Thyroid gland (tissue), 4 donors: Measurements from ENCODE around the gene TMEM117. TPM values are rescaled to one million over a fixed set of nuclear protein-coding genes. Genes with fewer than 3 reads are reported as not detected.

Source experiments
- DNase-seq, 2 donors: peaks; one replicate each; pipeline ENCODE4 v3.0.0-alpha.2; 2019
- H3K27ac ChIP-seq, 3 donors: fragments of 200-600 bp; sonication (generic); 1 replicate in 2 of 3; 2 replicates in 1 of 3; pipeline ENCODE4 v1.5.1; 2016 to 2019; ENCODE audit warnings: mild to moderate bottlenecking in 1 of 3, moderate library complexity in 1 of 3
- H3K27me3 ChIP-seq: fragments of 200-600 bp; sonication (generic); one replicate; pipeline ENCODE4 v1.5.1; 2019
- H3K36me3 ChIP-seq, 2 donors: fragments of 200-600 bp; sonication (generic); one replicate each; pipeline ENCODE4 v1.5.1; 2016 to 2019
- H3K4me1 ChIP-seq, 2 donors: fragments of 200-600 bp; sonication (generic); one replicate each; pipeline ENCODE4 v1.5.1; 2017 to 2019
- H3K4me3 ChIP-seq, 3 donors: fragments of 200-600 bp; sonication (generic); replicated peaks in 1 of 3; 1 replicate in 2 of 3; 2 replicates in 1 of 3; pipeline ENCODE4 v1.5.1; 2016; ENCODE audit warnings: mild to moderate bottlenecking in 1 of 3
- H3K9me3 ChIP-seq: fragments of 200-600 bp; sonication (generic); one replicate; pipeline ENCODE4 v1.5.1; 2017
- CTCF ChIP-seq, 6 experiments: fragments of 200-600 bp in 3 of 6; fragments of 450-650 bp in 3 of 6; sonication (generic) in 3 of 6; IDR thresholded peaks; one replicate each; pipeline ENCODE4 v1.5.1; 2016 to 2019; ENCODE audit warnings: antibody characterized with exemption in 6 of 6, mild to moderate bottlenecking in 2 of 6, inconsistent platforms in 1 of 6, moderate library complexity in 1 of 6
- POLR2A ChIP-seq, 2 donors: fragments of 450-650 bp; IDR thresholded peaks; one replicate each; pipeline ENCODE4 v1.6.1; 2017; ENCODE audit warnings: antibody characterized with exemption in 2 of 2, mild to moderate bottlenecking in 2 of 2, moderate library complexity in 1 of 2
- WGBS, 2 donors: methylation state at CpG; one replicate each; pipeline ENCODE4 v1.1.5; 2017; 5-methylcytosine and 5-hydroxymethylcytosine counted together
- intact Hi-C: fragments of 100-400 bp; cut with DNase I; formaldehyde crosslinking; loops from one replicate; pipeline ENCODE4 v1.15.1; 2023
- total RNA-seq, 4 donors: library from RNA; depleted of rRNA; stranded (reverse); fragments of >200 nt; gene quantifications; one replicate each; pipeline ENCODE4 v1.2.3, GENCODE V29; 2016

Gene TMEM117
- total RNA-seq, 4 donors from 2014 or later: 18.9 to 32.4 (median 24.7) TPM

DNA sequence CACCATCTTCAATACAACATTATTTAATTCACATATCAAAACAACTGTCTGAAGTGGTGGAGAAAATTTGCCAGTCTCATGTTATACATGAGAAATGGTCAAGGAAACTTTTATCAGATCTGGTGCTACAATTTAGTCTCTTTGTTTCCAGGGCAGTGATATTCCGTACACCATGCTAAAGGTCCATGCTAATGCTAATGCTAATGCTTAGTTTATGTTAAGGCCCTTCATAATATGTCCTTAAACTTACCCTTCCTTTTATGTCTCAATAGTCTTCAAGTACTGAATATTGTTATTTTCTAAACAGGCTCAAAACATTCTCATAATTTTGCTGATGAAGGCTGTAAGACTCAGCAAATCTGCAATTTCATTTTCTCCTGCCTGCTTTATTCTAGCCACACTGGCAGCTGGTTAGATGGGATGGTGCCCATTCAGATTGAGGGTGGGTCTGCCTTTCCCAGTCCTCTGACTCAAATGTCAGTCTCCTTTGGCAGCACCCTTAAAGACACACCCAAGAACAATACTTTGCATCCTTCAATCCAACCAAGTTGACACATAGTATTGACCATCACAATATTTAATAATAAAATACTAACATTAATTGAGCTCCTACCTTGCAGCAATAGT is 59.8 kb downstream of the TMEM117 start:
- H3K9me3 ChIP-seq: no peaks in the 10 kb centered on the region
- TF ChIP-seq POLR2A (IDR thresholded peaks at IDR 0.05) (no peak), CTCF (IDR thresholded peaks at IDR 0.05) (no peak)
- no peak overlapping the region for H3K4me3 ChIP-seq
- H3K36me3 ChIP-seq: no peaks in the 10 kb centered on the region
- no peaks in the 10 kb centered on the region for H3K27me3 ChIP-seq
- intact Hi-C loops: no loop called here
- H3K4me1 ChIP-seq: peaks cover 4 to 13% of the 10 kb centered on the region in 2 donors
- 100% methylated on average over 1 of the region's 1 CpG for WGBS, 2 donors
- DNase-seq: no peak
- no peak overlapping the region for H3K27ac ChIP-seq

DNA sequence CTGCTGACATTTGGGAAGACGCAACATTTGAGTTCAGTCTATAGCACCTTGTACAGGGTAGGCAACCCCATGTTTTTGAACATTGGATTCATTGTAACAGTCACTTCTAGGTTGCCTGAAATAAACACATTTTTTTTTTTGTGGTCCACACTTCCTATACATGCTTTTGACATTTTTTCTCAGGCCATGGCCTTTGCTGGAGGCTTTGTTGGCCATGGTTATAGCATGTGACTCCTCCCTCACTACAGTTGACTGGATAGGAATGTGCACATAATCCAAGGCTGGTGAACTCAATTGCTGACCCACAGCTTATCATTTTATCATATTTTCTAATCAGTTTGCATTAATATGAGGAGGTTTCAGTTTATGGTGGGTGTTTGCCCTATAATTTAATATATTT is 60.6 kb downstream of the TMEM117 start:
- Histone ChIP-seq H3K36me3 (no peaks in the 10 kb centered on the region), H3K27me3 (no peaks in the 10 kb centered on the region), H3K4me3 (no peak overlapping the region), H3K4me1 (peaks cover 4 to 13% of the 10 kb centered on the region in 2 donors), H3K9me3 (no peaks in the 10 kb centered on the region), H3K27ac (no peak overlapping the region)
- intact Hi-C loops: no loop called here
- no peak for TF ChIP-seq CTCF (IDR thresholded peaks at IDR 0.05)
- TF ChIP-seq POLR2A (IDR thresholded peaks at IDR 0.05): no peak
- 96 to 100% methylated on average over 1 of the region's 1 CpG for WGBS, 2 donors
- no peak for DNase-seq

DNA sequence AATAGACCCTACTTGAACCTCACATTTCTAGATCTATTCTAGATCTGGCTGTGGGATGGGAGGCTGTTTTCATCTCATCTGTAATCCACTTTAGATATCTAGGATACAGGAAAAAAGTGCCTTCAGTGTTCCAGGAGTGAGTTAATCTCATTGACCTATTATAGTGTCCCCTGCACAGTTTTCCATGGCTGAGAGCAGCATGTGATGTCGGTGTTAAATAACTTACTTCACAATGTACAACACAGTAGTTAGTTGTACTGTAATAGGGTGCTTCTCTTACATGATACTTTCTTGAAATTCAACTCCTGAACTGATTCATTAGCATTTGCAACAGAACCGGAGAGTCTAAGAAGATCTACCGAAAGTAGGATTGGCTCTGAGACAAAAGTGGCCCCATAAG is 62.6 kb downstream of the TMEM117 start:
- Histone ChIP-seq H3K27me3 (no peaks in the 10 kb centered on the region), H3K4me3 (no peak overlapping the region), H3K36me3 (no peaks in the 10 kb centered on the region), H3K27ac (no peak overlapping the region), H3K9me3 (no peaks in the 10 kb centered on the region), H3K4me1 (peaks cover 4 to 13% of the 10 kb centered on the region in 2 donors)
- WGBS, 2 donors: 57 to 61% methylated on average over 3 of the region's 3 CpGs
- DNase-seq: no peak
- TF ChIP-seq POLR2A (IDR thresholded peaks at IDR 0.05) (no peak), CTCF (IDR thresholded peaks at IDR 0.05) (no peak)
- intact Hi-C loops: no loop called here

- Histone ChIP-seq H3K9me3 (no peaks in the 10 kb centered on the region), H3K27me3 (no peaks in the 10 kb centered on the region), H3K36me3 (no peaks in the 10 kb centered on the region), H3K27ac (no peak overlapping the region), H3K4me1 (peaks cover 4 to 13% of the 10 kb centered on the region in 2 donors), H3K4me3 (no peak overlapping the region)
- no peak for DNase-seq
- TF ChIP-seq POLR2A (IDR thresholded peaks at IDR 0.05) (no peak), CTCF (IDR thresholded peaks at IDR 0.05) (no peak)
- intact Hi-C loops: no loop called here
These were observed 63.7 kb downstream of the TMEM117 start for GRCh38 chr12:43899574-43899973.

DNA sequence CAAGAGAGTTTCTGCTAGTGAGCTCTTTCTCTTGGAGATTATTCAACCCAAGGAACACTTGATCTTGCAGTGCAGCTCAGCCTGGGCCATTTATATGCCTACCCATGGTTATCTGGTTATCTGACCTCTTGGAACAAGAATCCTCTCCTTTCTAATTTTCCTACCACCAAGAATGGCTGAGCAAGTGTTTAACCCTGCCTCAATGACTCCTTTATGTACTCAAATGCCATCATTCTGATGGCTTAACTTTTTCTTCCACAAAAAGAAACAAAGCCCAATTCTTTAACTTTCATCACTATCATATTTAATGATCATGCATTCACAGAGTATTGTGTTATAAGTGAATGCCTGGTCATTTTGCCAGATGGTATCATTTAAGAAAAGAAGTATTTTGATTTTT is 67.8 kb downstream of the TMEM117 start:
- H3K27me3 ChIP-seq: no peaks in the 10 kb centered on the region
- DNase-seq: no peak
- no peak for TF ChIP-seq CTCF (IDR thresholded peaks at IDR 0.05)
- no peak for TF ChIP-seq POLR2A (IDR thresholded peaks at IDR 0.05)

More for the DNA sequence above, 67.8 kb downstream of the TMEM117 start:
- no peak overlapping the region for H3K4me3 ChIP-seq
- H3K36me3 ChIP-seq: no peaks in the 10 kb centered on the region
- intact Hi-C loops: no loop called here
- no peaks in the 10 kb centered on the region for H3K9me3 ChIP-seq
- no peak overlapping the region for H3K27ac ChIP-seq
- H3K4me1 ChIP-seq: no peaks in the 10 kb centered on the region
